ENCODE results near the gene MAP2K1. TPM values are rescaled to one million over a fixed set of nuclear protein-coding genes. Genes with fewer than 3 reads are reported as not detected.

MAP2K1 gene
- total and polyA plus RNA-seq, 2 experiments from 2014 or later, result 62.7 to 96.5 TPM

GRCh38 chr15:66483131-66483566 is 96.4 kb downstream of the MAP2K1 start:
- no peaks in the 10 kb centered on the region for H3K27me3 ChIP-seq
- H3K36me3 ChIP-seq, result peaks cover 16% of the 10 kb centered on the region
- H3K9me3 ChIP-seq (ENCODE audit: low read depth), result no peaks in the 10 kb centered on the region
- TF ChIP-seq CTCF (IDR thresholded peaks at IDR 0.05; ENCODE audit: low read depth, low read length), result no peak
- no peak overlapping the region for H3K27ac ChIP-seq
- peak in 1 of 2 donors; percentile 62 for DNase-seq (ENCODE audit: low read depth in 1 of 2, low spot score in 1 of 2)
- no peak overlapping the region for H3K4me3 ChIP-seq
- H3K4me1 ChIP-seq (ENCODE audit: low read depth), result no peaks in the 10 kb centered on the region

GRCh38 chr15:66484539-66485112 is 97.9 kb downstream of the MAP2K1 start:
- no peak overlapping the region for H3K4me3 ChIP-seq
- no peaks in the 10 kb centered on the region for H3K4me1 ChIP-seq (ENCODE audit: low read depth)
- no peaks in the 10 kb centered on the region for H3K9me3 ChIP-seq (ENCODE audit: low read depth)
- H3K27me3 ChIP-seq, result no peaks in the 10 kb centered on the region
- TF ChIP-seq CTCF (IDR thresholded peaks at IDR 0.05; ENCODE audit: low read depth, low read length), result no peak
- H3K27ac ChIP-seq, result no peak overlapping the region
- DNase-seq (ENCODE audit: low read depth in 1 of 2, low spot score in 1 of 2), result no peak
- peaks cover 27% of the 10 kb centered on the region for H3K36me3 ChIP-seq

- H3K27me3 ChIP-seq, result no peaks in the 10 kb centered on the region
- no peak overlapping the region for H3K27ac ChIP-seq
- no peak for DNase-seq (ENCODE audit: low read depth in 1 of 2, low spot score in 1 of 2)
- no peaks in the 10 kb centered on the region for H3K4me1 ChIP-seq (ENCODE audit: low read depth)
- H3K36me3 ChIP-seq, result peaks cover 33% of the 10 kb centered on the region
- TF ChIP-seq CTCF (IDR thresholded peaks at IDR 0.05; ENCODE audit: low read depth, low read length), result no peak
- H3K4me3 ChIP-seq, result no peak overlapping the region
- no peaks in the 10 kb centered on the region for H3K9me3 ChIP-seq (ENCODE audit: low read depth)
Measured at GRCh38 chr15:66486887-66487286, 100.2 kb downstream of the MAP2K1 start.

- Histone ChIP-seq H3K27ac (no peak overlapping the region), H3K4me1 (ENCODE audit: low read depth) (no peaks in the 10 kb centered on the region), H3K4me3 (no peak overlapping the region), H3K9me3 (ENCODE audit: low read depth) (no peaks in the 10 kb centered on the region), H3K36me3 (peaks cover 39% of the 10 kb centered on the region), H3K27me3 (no peaks in the 10 kb centered on the region)
- no peak for DNase-seq (ENCODE audit: low read depth in 1 of 2, low spot score in 1 of 2)
- no peak for TF ChIP-seq CTCF (IDR thresholded peaks at IDR 0.05; ENCODE audit: low read depth, low read length)
Measured at GRCh38 chr15:66488525-66488924, 101.8 kb downstream of the MAP2K1 start.

- DNase-seq (ENCODE audit: low read depth in 1 of 2, low spot score in 1 of 2), result no peak
Measured at GRCh38 chr15:66489179-66489791, 102.6 kb downstream of the MAP2K1 start.

More at GRCh38 chr15:66489179-66489791, 102.6 kb downstream of the MAP2K1 start:
- H3K27me3 ChIP-seq, result no peaks in the 10 kb centered on the region
- no peak for TF ChIP-seq CTCF (IDR thresholded peaks at IDR 0.05; ENCODE audit: low read depth, low read length)
- H3K27ac ChIP-seq, result peak overlapping the region; percentile 10
- peaks cover 45% of the 10 kb centered on the region for H3K36me3 ChIP-seq
- H3K4me1 ChIP-seq (ENCODE audit: low read depth), result no peaks in the 10 kb centered on the region
- no peaks in the 10 kb centered on the region for H3K9me3 ChIP-seq (ENCODE audit: low read depth)
- H3K4me3 ChIP-seq, result no peak overlapping the region

All from cardiac muscle cell (in vitro differentiated cells and primary cell).